Epithelial cell of prostate (primary cell): ENCODE data around the gene AKAIN1.

ENCODE experiments used
- DNase-seq: peaks from one replicate; pipeline ENCODE4 v3.0.0-alpha.2; 2011; ENCODE audit warnings: low read depth, low spot score
- H3K27ac ChIP-seq: fragments of 450-650 bp; 2 replicates; pipeline ENCODE4 v1.5.1; 2017; ENCODE audit warnings: mild to moderate bottlenecking

AKAIN1 gene

GRCh38 chr18:5197032-5197434 lies at the start of gene AKAIN1:
Gene AKAIN1, minus strand, starts transcription at chr18:5197257. Its CDS starts 204 bp downstream, at chr18:5197053.
- no peak for DNase-seq
- H3K27ac ChIP-seq: no peak within 1 kb of the TSS

GRCh38 chr18:5244941-5245340 lies 47.9 kb upstream of the AKAIN1 start:
- DNase-seq: no peak

GRCh38 chr18:5239447-5239846 lies 42.4 kb upstream of the AKAIN1 start:
- no peak for DNase-seq
- H3K27ac ChIP-seq: no peak overlapping the region

More at GRCh38 chr18:5244941-5245340, 47.9 kb upstream of the AKAIN1 start:
- H3K27ac ChIP-seq: no peak overlapping the region

- H3K27ac ChIP-seq: peak overlapping the region; percentile 96
- DNase-seq: no peak
Observed at GRCh38 chr18:5238371-5238976, 41.4 kb upstream of the AKAIN1 start.

GRCh38 chr18:5237723-5238370 lies 40.8 kb upstream of the AKAIN1 start:
- H3K27ac ChIP-seq: peak overlapping the region; percentile 96
- peak; percentile 54 for DNase-seq

- H3K27ac ChIP-seq: peak overlapping the region; percentile 96
- no peak for DNase-seq
Observed at GRCh38 chr18:5237083-5237722, 40.1 kb upstream of the AKAIN1 start.

GRCh38 chr18:5214583-5215351 lies 17.7 kb upstream of the AKAIN1 start:
- no peak overlapping the region for H3K27ac ChIP-seq
- no peak for DNase-seq

GRCh38 chr18:5207471-5208150 lies 10.6 kb upstream of the AKAIN1 start:
- DNase-seq: no peak
- H3K27ac ChIP-seq: no peak overlapping the region

GRCh38 chr18:5198311-5198710 lies 1.3 kb upstream of the AKAIN1 start:
- H3K27ac ChIP-seq: no peak overlapping the region
- DNase-seq: no peak

GRCh38 chr18:5197461-5197860 lies 404 bp upstream of the AKAIN1 start:
- H3K27ac ChIP-seq: no peak overlapping the region
- DNase-seq: no peak

GRCh38 chr18:5196253-5197031 lies 615 bp downstream of the AKAIN1 start:
- DNase-seq: no peak
- no peak overlapping the region for H3K27ac ChIP-seq

- no peak overlapping the region for H3K27ac ChIP-seq
- DNase-seq: no peak
Observed at GRCh38 chr18:5195656-5196055, 1.4 kb downstream of the AKAIN1 start.

GRCh38 chr18:5180254-5180653 lies 16.8 kb downstream of the AKAIN1 start:
- DNase-seq: no peak
- no peak overlapping the region for H3K27ac ChIP-seq

- no peak overlapping the region for H3K27ac ChIP-seq
- DNase-seq: no peak
Observed at GRCh38 chr18:5178519-5178918, 18.5 kb downstream of the AKAIN1 start.

- DNase-seq: no peak
- H3K27ac ChIP-seq: no peak overlapping the region
Observed at GRCh38 chr18:5175378-5175777, 21.7 kb downstream of the AKAIN1 start.

- no peak overlapping the region for H3K27ac ChIP-seq
- DNase-seq: no peak
Observed at GRCh38 chr18:5173646-5174045, 23.4 kb downstream of the AKAIN1 start.

GRCh38 chr18:5173236-5173635 lies 23.8 kb downstream of the AKAIN1 start:
- no peak overlapping the region for H3K27ac ChIP-seq
- DNase-seq: no peak

- DNase-seq: no peak
- H3K27ac ChIP-seq: no peak overlapping the region
Observed at GRCh38 chr18:5167831-5168230, 29.2 kb downstream of the AKAIN1 start.

- no peak for DNase-seq
- no peak overlapping the region for H3K27ac ChIP-seq
Observed at GRCh38 chr18:5166606-5167280, 30.3 kb downstream of the AKAIN1 start.
